Umbilical cord (tissue), 2 donors: ENCODE measurements around the gene ASMT. TPM values are rescaled to one million over a fixed set of nuclear protein-coding genes. Genes with fewer than 3 reads are reported as not detected.
"Not testable (repeated sequence)": the region's sequence is repeated elsewhere in the genome, so short reads cannot be mapped to it uniquely, and the experiment has no call there.

ENCODE experiments used
- DNase-seq: peaks from one replicate; pipeline ENCODE4 v3.0.0-alpha.2; 2015; ENCODE audit warnings: low spot score
- total RNA-seq: library from RNA; depleted of rRNA; stranded (reverse); fragments of >200 nt; gene quantifications from one replicate; pipeline ENCODE4 v1.2.3, GENCODE V29; 2014; ENCODE audit warnings: low replicate concordance; ENCODE audit not compliant: insufficient read depth

Gene ASMT
- total RNA-seq, 1 donor from 2014 or later: not detected

- DNase-seq: no peak
These were observed 17.4 kb upstream of the ASMT start for GRCh38 chrX:1597345-1598020.

DNA sequence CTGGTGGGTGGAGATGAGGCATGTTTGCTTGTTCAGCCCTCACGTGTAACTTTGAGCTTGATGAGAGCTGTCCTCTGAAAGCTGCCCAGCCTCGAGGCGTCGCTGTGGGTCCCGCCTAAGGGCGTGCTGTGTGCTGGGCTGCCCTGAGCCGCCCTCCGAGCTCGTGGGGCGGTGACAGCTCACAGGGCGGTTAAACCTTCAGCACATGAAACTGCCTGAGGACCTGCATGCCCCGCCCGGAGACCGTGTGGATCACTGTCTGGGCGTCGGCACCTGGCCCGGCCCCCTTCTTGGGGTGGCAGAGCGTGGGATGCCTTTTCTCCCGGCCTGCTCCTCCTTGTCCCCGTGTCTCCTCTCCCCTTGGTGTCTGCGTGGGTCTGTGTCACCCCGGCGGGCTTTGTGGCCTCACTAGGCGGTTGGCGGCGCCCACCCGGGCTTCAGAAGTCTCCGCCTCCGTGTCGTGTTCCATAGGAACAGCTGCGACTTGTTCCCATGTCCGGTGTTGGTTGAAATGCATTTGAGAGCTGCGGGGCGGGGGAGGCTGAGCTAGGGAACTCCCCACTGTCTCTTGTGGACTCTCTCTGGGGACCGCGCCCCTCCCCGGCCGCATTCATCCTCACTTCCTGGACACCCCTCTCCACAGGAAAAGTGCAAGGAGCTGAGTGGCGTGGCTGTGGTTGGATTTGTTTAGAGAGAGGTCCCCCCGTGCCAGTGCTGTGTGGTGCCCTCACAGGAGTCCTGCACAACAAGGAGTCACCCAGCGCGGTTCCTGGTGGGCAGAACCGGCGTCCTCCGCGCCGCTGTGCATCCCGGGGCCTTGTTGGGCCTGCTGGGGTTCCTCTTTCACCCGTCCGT, 16.6 kb upstream of the ASMT start:
- DNase-seq: no peak

DNA sequence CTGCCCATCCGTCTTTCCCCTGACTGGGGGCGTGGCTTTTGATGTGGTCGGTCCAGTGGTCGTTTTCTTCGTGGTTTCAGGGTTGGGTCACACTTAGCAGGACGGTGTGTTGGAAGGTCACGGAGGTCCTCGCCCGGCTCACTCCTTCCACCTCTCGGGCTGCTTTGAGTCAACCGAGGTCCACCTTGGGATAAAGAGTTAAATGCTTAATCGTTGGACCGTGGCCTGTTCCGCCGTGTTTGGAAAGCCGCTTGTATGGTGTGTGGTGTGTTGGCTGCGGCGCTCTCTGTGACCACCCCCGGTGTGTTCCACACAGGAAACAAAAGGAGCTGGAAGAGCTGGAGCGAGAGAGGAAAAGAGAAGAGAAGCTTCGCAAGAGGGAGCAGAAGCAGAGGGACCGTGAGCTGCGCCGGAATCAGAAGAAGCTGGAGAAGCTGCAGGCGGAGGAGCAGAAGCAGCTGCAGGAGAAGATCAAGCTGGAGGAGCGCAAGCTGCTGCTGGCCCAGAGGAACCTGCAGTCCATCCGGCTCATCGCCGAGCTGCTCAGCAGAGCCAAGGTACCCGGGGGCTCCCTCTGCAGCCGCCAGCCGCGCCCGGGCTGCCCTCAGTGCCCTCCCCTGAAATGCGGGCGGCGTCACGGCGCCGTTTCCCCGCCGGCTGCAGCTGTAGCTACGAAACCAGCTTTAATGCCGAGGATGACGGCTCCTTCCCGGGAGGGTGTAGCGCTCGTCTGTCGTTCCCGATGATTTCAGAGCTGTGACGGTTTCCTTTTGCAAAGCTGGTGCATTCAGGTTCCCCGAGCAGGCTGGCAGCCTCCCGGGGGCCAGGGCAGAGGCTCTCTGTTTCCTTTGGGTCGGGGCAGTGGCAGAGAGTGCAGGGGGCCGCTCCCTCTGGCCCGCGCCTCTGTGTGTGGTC, 15.7 kb upstream of the ASMT start:
- DNase-seq: no peak

- no peak for DNase-seq
These were observed 15.0 kb upstream of the ASMT start for GRCh38 chrX:1599791-1600405.

DNA sequence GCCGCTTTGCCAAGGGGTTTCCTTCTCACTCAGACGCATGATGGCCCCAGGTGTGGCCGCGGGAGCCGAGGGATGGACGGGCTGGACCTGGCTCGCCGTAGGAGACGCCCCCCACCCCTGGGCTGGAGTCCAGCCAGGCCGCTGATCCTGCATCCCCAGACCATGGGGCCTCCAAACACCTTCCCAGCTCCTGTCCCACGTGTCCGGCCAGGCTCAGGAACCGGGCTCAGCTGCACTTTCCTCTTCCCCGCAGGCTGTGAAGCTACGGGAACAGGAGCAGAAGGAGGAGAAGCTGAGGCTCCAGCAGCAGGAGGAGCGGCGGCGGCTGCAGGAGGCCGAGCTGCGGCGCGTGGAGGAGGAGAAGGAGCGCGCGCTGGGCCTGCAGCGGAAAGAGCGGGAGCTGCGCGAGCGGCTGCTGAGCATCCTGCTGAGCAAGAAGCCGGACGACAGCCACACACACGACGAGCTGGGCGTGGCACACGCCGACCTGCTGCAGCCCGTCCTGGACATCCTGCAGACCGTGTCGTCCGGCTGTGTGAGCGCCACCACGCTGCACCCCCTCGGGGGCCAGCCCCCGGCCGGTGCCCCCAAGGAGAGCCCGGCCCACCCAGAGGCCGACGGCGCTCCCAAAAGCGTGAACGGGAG, 14.3 kb upstream of the ASMT start:
- no peak for DNase-seq

DNA sequence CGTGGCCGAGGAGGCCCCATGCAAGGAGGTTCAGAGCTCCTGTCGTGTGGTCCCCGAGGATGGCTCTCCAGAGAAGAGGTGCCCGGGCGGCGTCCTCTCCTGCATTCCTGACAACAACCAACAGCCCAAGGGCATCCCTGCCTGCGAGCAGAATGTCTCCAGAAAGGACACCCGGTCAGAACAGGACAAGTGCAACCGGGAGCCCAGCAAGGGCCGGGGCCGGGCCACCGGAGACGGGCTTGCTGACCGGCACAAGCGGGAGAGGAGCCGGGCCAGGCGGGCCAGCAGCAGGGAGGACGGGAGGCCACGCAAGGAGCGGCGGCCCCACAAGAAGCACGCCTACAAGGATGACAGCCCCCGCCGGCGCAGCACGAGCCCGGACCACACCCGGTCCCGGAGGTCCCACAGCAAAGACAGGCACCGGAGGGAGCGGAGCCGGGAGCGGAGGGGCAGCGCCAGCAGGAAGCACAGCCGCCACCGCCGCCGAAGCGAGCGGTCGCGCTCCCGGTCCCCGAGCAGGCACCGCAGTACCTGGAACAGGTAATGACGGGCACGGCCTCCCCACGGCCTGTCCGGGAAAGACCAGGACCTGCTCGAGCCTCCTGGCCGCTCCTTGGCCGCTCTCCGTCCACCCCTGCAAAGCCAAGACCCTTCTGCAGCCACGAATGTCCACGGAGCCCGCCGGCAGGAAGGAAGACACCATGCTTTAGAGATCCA, 13.7 kb upstream of the ASMT start:
- DNase-seq: no peak

- no peak for DNase-seq
These were observed 13.1 kb upstream of the ASMT start for GRCh38 chrX:1601768-1602085.

DNA sequence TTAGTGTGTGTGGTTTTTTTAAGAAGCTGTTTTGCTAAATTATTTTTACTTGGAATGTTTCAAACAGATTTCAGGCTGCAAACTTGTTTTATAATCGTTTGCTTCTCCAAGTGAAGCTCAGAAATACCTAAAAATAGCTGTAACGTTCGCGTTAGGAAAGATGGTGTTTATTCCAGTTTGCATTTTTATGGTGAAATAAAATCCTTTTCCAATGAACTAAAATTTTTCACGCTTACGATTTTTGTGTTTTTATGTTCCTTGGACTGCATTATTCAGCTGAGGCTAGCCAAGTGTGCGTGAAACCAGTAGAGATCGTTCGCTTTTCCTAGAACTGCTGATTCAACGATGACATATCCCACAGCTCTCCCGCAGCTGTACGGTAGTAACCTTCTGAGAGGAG, 12.6 kb upstream of the ASMT start:
- DNase-seq: no peak

- DNase-seq: no peak
These were observed 8.4 kb upstream of the ASMT start for GRCh38 chrX:1606496-1606895.

DNA sequence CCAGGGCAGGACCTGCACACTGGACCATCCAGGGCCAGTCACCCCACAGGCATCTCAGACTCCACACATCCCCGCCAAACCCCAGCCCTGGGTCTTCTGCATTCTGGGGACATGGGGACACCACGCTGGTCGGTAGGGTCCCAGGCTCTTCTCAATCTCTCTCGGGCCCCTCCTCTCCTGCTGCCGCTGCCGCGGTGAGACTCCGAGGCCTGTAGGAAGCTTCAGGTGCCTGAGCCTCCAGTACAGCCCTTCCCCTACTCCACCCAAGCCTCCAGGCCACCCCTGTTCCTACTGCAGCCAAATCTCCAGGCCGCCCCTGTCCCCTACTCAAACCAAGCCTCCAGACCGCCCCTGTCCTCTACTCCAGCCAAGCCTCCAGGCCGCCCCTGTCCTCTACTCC, 5.5 kb upstream of the ASMT start:
- no peak for DNase-seq

- no peak for DNase-seq
These were observed 5.1 kb upstream of the ASMT start for GRCh38 chrX:1609762-1610161.

DNA sequence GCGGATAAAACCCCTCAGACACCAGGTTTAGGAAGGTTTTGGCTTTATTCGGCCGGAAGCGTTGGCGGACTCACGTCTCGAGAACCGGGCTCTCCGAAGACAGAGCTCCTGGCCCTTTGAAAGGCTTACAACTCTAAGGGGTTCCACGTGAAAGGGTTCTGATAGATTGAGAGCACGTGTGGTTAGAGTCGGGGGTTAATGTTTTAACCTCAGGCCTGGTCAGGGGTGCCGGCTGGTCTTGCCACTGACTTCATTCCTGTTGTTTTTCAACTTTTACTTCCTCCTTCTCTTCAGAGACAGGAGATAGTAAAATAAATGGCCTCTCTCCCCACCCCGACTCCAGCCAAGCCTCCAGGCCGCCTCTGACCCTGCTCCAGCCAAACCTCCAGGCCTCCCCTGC, 4.7 kb upstream of the ASMT start:
- no peak for DNase-seq

GRCh38 chrX:1610736-1611135, 4.1 kb upstream of the ASMT start:
- no peak for DNase-seq

GRCh38 chrX:1612641-1613286, 2.1 kb upstream of the ASMT start:
- DNase-seq: no peak

GRCh38 chrX:1618689-1619088, 3.8 kb downstream of the ASMT start:
- DNase-seq: no peak

DNA sequence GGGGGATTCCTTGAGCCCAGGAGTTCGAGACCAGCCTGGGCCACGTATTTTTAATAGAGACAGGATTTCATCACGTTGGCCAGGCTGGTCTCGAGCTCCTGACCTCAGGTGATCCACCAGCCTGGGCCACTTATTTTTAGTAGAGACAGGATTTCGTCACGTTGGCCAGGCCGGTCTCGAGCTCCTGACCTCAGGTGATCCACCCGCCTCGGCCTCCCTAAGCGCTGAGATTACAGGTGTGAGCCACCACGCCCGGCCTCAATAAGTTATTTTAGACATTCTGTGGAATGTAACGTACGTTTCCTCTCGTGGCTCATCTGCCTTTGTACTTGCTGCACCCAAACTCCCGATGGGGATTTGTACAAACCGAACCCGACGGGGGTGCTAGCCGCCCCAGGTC, 8.8 kb downstream of the ASMT start:
- DNase-seq: no peak

DNA sequence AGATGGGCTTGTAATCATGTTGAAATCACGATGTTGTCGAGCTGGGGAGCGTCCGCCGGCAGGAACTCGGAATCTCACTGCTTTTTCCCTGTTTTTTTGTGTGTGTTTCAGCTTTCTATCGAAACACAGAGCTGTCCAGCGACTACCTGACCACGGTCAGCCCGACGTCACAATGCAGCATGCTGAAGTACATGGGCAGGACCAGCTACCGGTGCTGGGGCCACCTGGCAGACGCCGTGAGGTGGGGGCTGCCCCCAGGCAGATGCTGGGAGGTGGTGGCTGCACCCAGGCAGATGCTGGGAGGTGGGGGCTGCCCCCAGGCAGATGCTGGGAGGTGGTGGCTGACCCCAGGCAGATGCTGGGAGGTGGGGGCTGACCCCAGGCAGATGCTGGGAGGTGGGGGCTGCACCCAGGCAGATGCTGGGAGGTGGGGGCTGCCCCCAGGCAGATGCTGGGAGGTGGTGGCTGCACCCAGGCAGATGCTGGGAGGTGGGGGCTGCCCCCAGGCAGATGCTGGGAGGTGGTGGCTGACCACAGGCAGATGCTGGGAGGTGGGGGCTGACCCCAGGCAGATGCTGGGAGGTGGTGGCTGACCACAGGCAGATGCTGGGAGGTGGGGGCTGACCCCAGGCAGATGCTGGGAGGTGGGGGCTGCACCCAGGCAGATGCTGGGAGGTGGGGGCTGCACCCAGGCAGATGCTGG, 9.4 kb downstream of the ASMT start:
- not testable (repeated sequence) for DNase-seq

GRCh38 chrX:1624861-1625215, 10.0 kb downstream of the ASMT start:
- DNase-seq: not testable (repeated sequence)

GRCh38 chrX:1629244-1629643, 14.4 kb downstream of the ASMT start:
- no peak for DNase-seq

- DNase-seq: no peak
These were observed 31.1 kb downstream of the ASMT start for GRCh38 chrX:1646009-1646408.
